ENCODE measurements around the gene NAA15.

DNA sequence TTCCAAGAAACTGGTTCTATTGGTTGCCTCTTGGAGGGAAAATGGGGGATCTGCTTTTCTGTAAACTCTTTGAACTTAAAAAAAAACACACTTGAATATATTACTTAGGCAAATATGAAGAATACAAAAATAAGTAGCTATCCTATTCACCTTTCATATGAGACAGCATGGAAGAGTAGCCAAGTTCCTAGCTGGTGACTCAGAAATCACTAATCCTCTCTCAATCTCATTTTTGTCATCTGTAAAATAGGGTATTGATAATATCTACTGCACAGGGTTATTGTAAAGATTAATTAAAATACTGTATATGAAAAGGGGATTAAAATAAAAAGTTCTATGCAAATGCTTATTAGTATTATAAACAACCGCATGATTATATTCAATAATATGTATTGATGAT, 34.0 kb upstream of the NAA15 start:
- TF ChIP-seq CTCF (conservative IDR thresholded peaks at IDR 0.05; ENCODE audit: low read depth, low read length) (no peak), EZH2 (IDR thresholded peaks at IDR 0.05; ENCODE audit: low read length, unreplicated experiment) (no peak), EZH2phosphoT487 (IDR thresholded peaks at IDR 0.05; ENCODE audit: borderline replicate concordance, low read length) (no peak)
